IPS DF 4.7 (cell line): ENCODE results near the gene CCDC149.

ENCODE experiments used
- DNase-seq: peaks from one replicate; pipeline ENCODE4 v3.0.0-alpha.2; 2013; ENCODE audit warnings: low spot score; ENCODE audit errors: extremely low read depth

Gene CCDC149

GRCh38 chr4:24912252-24913118 lies at the start of gene CCDC149:
TSS of gene CCDC149 (minus strand) at chr4:24913042. CDS start at chr4:24912864, 178 bp downstream.
- DNase-seq: no peak

- DNase-seq: no peak
Observed at GRCh38 chr4:24957886-24958285, 45.0 kb upstream of the CCDC149 start.

- DNase-seq: no peak
Observed at GRCh38 chr4:24956763-24957162, 43.9 kb upstream of the CCDC149 start.

- no peak for DNase-seq
Observed at GRCh38 chr4:24956091-24956490, 43.2 kb upstream of the CCDC149 start.

- no peak for DNase-seq
Observed at GRCh38 chr4:24952667-24953066, 39.8 kb upstream of the CCDC149 start.

- DNase-seq: no peak
Observed at GRCh38 chr4:24949970-24950369, 37.1 kb upstream of the CCDC149 start.

- DNase-seq: no peak
Observed at GRCh38 chr4:24937917-24938281, 25.1 kb upstream of the CCDC149 start.

GRCh38 chr4:24937176-24937916 lies 24.5 kb upstream of the CCDC149 start:
- no peak for DNase-seq

GRCh38 chr4:24935856-24936255 lies 23.0 kb upstream of the CCDC149 start:
- DNase-seq: no peak

GRCh38 chr4:24934311-24934710 lies 21.5 kb upstream of the CCDC149 start:
- DNase-seq: no peak

GRCh38 chr4:24933684-24934275 lies 20.9 kb upstream of the CCDC149 start:
- DNase-seq: no peak

GRCh38 chr4:24932515-24933225 lies 19.8 kb upstream of the CCDC149 start:
- no peak for DNase-seq

GRCh38 chr4:24930151-24930550 lies 17.3 kb upstream of the CCDC149 start:
- no peak for DNase-seq

GRCh38 chr4:24928708-24929107 lies 15.9 kb upstream of the CCDC149 start:
- no peak for DNase-seq

GRCh38 chr4:24927049-24927448 lies 14.2 kb upstream of the CCDC149 start:
- DNase-seq: no peak

- no peak for DNase-seq
Observed at GRCh38 chr4:24924309-24924781, 11.5 kb upstream of the CCDC149 start.

GRCh38 chr4:24923550-24923949 lies 10.7 kb upstream of the CCDC149 start:
- no peak for DNase-seq

- no peak for DNase-seq
Observed at GRCh38 chr4:24923002-24923401, 10.2 kb upstream of the CCDC149 start.

GRCh38 chr4:24922416-24922815 lies 9.6 kb upstream of the CCDC149 start:
- no peak for DNase-seq

- no peak for DNase-seq
Observed at GRCh38 chr4:24921491-24921890, 8.6 kb upstream of the CCDC149 start.

- no peak for DNase-seq
Observed at GRCh38 chr4:24920008-24920407, 7.2 kb upstream of the CCDC149 start.
